Endothelial cell of umbilical vein (primary cell): ENCODE data around the gene KLF1. TPM values are rescaled to one million over a fixed set of nuclear protein-coding genes. Genes with fewer than 3 reads are reported as not detected.

ENCODE experiments used
- BruUV-seq: library from RNA; stranded (reverse); fragments of 400-500 nt; replicated peaks from 2 replicates; lab custom pipeline; 2021; lab: Mats Ljungman, UMichigan
- CTCF ChIA-PET: fragments of 300-600, 350-600 bp; sonication (Branson Sonifier 250); formaldehyde crosslinking; loops from one replicate; lab custom pipeline; 2021; ENCODE audit warnings: antibody characterized with exemption, inconsistent platforms; lab: Charles Lee
- POLR2A ChIA-PET: fragments of 300-600, 350-600 bp; sonication (Branson Sonifier 250); formaldehyde crosslinking; loops from one replicate; lab custom pipeline; 2021; ENCODE audit warnings: antibody characterized with exemption, inconsistent platforms; lab: Charles Lee
- DNase-seq: peaks from one replicate; pipeline ENCODE4 v3.0.0-alpha.2; 2011; ENCODE audit warnings: low read depth, low spot score
- FAIRE-seq: peaks from 2 replicates; lab custom pipeline; 2011; peaks lifted over from hg19 to GRCh38; lab: Jason Lieb, UNC
- H2AFZ ChIP-seq: 2 replicates; pipeline ENCODE4 v1.6.0; 2012; ENCODE audit warnings: low read depth, low read length, control low read depth, inconsistent platforms
- H3K27ac ChIP-seq: 2 replicates; pipeline ENCODE4 v1.5.1; 2011; ENCODE audit warnings: low read depth, mild to moderate bottlenecking, control low read depth, low read length, moderate library complexity; ENCODE audit not compliant: insufficient read depth
- H3K27me3 ChIP-seq, 2 experiments: 2 replicates each; pipeline versions ENCODE4 v1.6.0 to v1.6.1; 2011; ENCODE audit warnings: low read length in 2 of 2, mixed read lengths in 1 of 2; ENCODE audit not compliant: control insufficient read depth in 2 of 2, insufficient read depth in 2 of 2
- H3K36me3 ChIP-seq, 2 experiments: 2 replicates in 1 of 2; 3 replicates in 1 of 2; pipeline ENCODE4 v1.5.1; 2011; ENCODE audit warnings: low read length in 2 of 2, mild to moderate bottlenecking in 1 of 2, moderate library complexity in 1 of 2; ENCODE audit not compliant: control insufficient read depth in 2 of 2, insufficient read depth in 2 of 2; ENCODE audit errors: extremely low read depth in 1 of 2
- H3K4me1 ChIP-seq: 3 replicates; pipeline ENCODE4 v1.5.1; 2011; ENCODE audit warnings: mild to moderate bottlenecking, low read length; ENCODE audit not compliant: control insufficient read depth, insufficient read depth; ENCODE audit errors: extremely low read depth
- H3K4me2 ChIP-seq: 2 replicates; pipeline ENCODE4 v1.6.1; 2011; ENCODE audit warnings: low read length, control low read depth, mixed read lengths; ENCODE audit not compliant: insufficient read depth
- H3K4me3 ChIP-seq, 3 experiments: fragments of 200-600 bp in 1 of 3; sonication (generic), shearing (Covaris generic) in 1 of 3; replicated peaks in 1 of 3; 2 replicates each; pipeline ENCODE4 v1.5.1; 2011 to 2016; ENCODE audit warnings: control low read depth in 3 of 3, low read length in 3 of 3, mild to moderate bottlenecking in 2 of 3, inconsistent platforms in 1 of 3, low read depth in 1 of 3, moderate library complexity in 1 of 3; ENCODE audit not compliant: insufficient read depth in 1 of 3
- H3K79me2 ChIP-seq: 2 replicates; pipeline ENCODE4 v1.6.0; 2012; ENCODE audit warnings: low read length, inconsistent platforms; ENCODE audit not compliant: control insufficient read depth, insufficient read depth
- H3K9ac ChIP-seq: replicated peaks from 2 replicates; pipeline ENCODE3; 2011; ENCODE audit warnings: low read length, control low read depth; ENCODE audit not compliant: insufficient read depth; ENCODE audit errors: extremely low read depth
- H3K9me1 ChIP-seq: replicated peaks from 3 replicates; pipeline ENCODE4 v1.6.0; 2011; ENCODE audit warnings: mild to moderate bottlenecking, low read length; ENCODE audit not compliant: control insufficient read depth, insufficient read depth; ENCODE audit errors: extremely low read depth
- H3K9me3 ChIP-seq: replicated peaks from 2 replicates; pipeline ENCODE4 v1.5.1; 2012; ENCODE audit warnings: low read length, inconsistent platforms; ENCODE audit not compliant: control insufficient read depth, insufficient read depth
- H4K20me1 ChIP-seq: replicated peaks from 2 replicates; pipeline ENCODE3; 2011; ENCODE audit warnings: mild to moderate bottlenecking, low read length; ENCODE audit not compliant: control insufficient read depth, insufficient read depth; ENCODE audit errors: extremely low read depth
- EZH2 ChIP-seq: IDR thresholded peaks from 2 replicates; pipeline ENCODE4 v1.6.1; 2012; ENCODE audit warnings: borderline replicate concordance, low read depth, mild to moderate bottlenecking, moderate library complexity, low read length, inconsistent platforms; ENCODE audit not compliant: severe bottlenecking
- FOS ChIP-seq: IDR thresholded peaks from 2 replicates; pipeline ENCODE4 v1.6.1; 2011; ENCODE audit warnings: mild to moderate bottlenecking, low read length, moderate library complexity, borderline replicate concordance; ENCODE audit not compliant: insufficient read depth
- GATA2 ChIP-seq: IDR thresholded peaks from 2 replicates; pipeline ENCODE4 v1.7.0; 2011; ENCODE audit warnings: low read depth, mild to moderate bottlenecking, moderate library complexity, mixed read lengths, low read length; ENCODE audit not compliant: insufficient read length, insufficient read depth
- JUN ChIP-seq: IDR thresholded peaks from 2 replicates; pipeline ENCODE4 v1.6.1; 2011; ENCODE audit warnings: borderline replicate concordance, low read depth; ENCODE audit not compliant: insufficient read length, insufficient read depth
- MAX ChIP-seq: IDR thresholded peaks from 2 replicates; pipeline ENCODE4 v1.6.1; 2011; ENCODE audit not compliant: insufficient read depth, insufficient read length
- MYC ChIP-seq: IDR thresholded peaks from one replicate; pipeline ENCODE4 v1.6.1; 2011; ENCODE audit warnings: mild to moderate bottlenecking, low read depth, low read length
- POLR2A ChIP-seq: IDR thresholded peaks from 2 replicates; pipeline ENCODE4 v1.6.1; 2012; ENCODE audit warnings: low read depth, mild to moderate bottlenecking, control low read depth, low read length
- POLR2AphosphoS5 ChIP-seq: IDR thresholded peaks from 2 replicates; pipeline ENCODE4 v1.6.1; 2012; ENCODE audit warnings: low read depth, mild to moderate bottlenecking, control low read depth, low read length, moderate library complexity; ENCODE audit not compliant: insufficient read depth
- dilution Hi-C: fragments of 300-500 bp; cut with MboI; formaldehyde crosslinking; loops from one replicate; pipeline ENCODE4 v1.15.0; 2019; ENCODE audit warnings: low sequenced_read_pairs; ENCODE audit not compliant: extremely low pct_ligation_motif_present
- intact Hi-C: fragments of 100-400 bp; cut with micrococcal nuclease; formaldehyde crosslinking; loops from one replicate; pipeline ENCODE4 v1.10.0; 2022
- polyA plus RNA-seq, 4 experiments: library from polyadenylated mRNA; depleted of rRNA in 3 of 4; stranded (reverse) in 3 of 4; unstranded in 1 of 4; fragments of >200 nt; gene quantifications; 2 replicates each; pipeline versions ENCODE4 v1.2.1 to v1.2.3, GENCODE V29; 2011 to 2012; ENCODE audit warnings: missing spikeins in 1 of 4
- total RNA-seq: library from RNA; stranded (reverse); gene quantifications from 2 replicates; pipeline ENCODE4 v1.2.3, GENCODE V29; 2021
- TF ChIP-seq, protein P1 (sequence below), 2 donors: IDR thresholded peaks; 1 replicate in 1 of 2; 2 replicates in 1 of 2; pipeline ENCODE4 v1.5.1; 2011; ENCODE audit warnings: low read length in 2 of 2, mild to moderate bottlenecking in 2 of 2, moderate library complexity in 2 of 2, control low read depth in 1 of 2, inconsistent platforms in 1 of 2, low read depth in 1 of 2; ENCODE audit not compliant: insufficient read depth in 1 of 2; ENCODE audit errors: extremely low read depth in 1 of 2

The KLF1 gene
- total and polyA plus RNA-seq, 2 donors (not counting 3 experiments of a cell fraction or from before 2014, with no cell fraction given) = not detected

- dilution Hi-C loops = no loop called here
- H3K9ac ChIP-seq = peak overlapping the region; percentile 61
- TSS peak; percentile 19 for BruUV-seq
- no peaks in the 10 kb centered on the region for H3K79me2 ChIP-seq
- intact Hi-C loops = loop anchor here (2.0 kb wide), 1 partner anchor 47 kb away; the partner anchor contains the start of gene CALR
- H3K4me1 ChIP-seq = peaks cover 10% of the 10 kb centered on the region
- H3K9me3 ChIP-seq = no peaks in the 10 kb centered on the region
- ChIA-PET CTCF (interaction anchor here (0.8 to 2.1 kb wide), 6 partner anchors 10 to 74 kb away, joined by 3 to 12 read pairs (median 4); partner anchors contain the start of genes DNASE2 and FARSA), POLR2A (interaction anchor here (0.5 to 1.1 kb wide), 3 partner anchors 10 to 204 kb away, joined by 3 to 8 read pairs (median 4); no protein-coding TSS in a partner anchor)
- H4K20me1 ChIP-seq = no peaks in the 10 kb centered on the region
- peaks cover 0 to 5% of the 10 kb centered on the region in 2 experiments for H3K36me3 ChIP-seq
- FAIRE-seq = no peak
- peak overlapping the region; percentile 97 for H2AFZ ChIP-seq
- DNase-seq = no peak
- H3K27me3 ChIP-seq = peaks cover 0 to 2% of the 10 kb centered on the region in 2 experiments
- peak overlapping the region; percentile 86 for H3K4me2 ChIP-seq
- H3K4me3 ChIP-seq = peak overlapping the region; percentile 40 to 79 (median 68)
- H3K9me1 ChIP-seq = no peaks in the 10 kb centered on the region
- TF ChIP-seq, protein P1, sequence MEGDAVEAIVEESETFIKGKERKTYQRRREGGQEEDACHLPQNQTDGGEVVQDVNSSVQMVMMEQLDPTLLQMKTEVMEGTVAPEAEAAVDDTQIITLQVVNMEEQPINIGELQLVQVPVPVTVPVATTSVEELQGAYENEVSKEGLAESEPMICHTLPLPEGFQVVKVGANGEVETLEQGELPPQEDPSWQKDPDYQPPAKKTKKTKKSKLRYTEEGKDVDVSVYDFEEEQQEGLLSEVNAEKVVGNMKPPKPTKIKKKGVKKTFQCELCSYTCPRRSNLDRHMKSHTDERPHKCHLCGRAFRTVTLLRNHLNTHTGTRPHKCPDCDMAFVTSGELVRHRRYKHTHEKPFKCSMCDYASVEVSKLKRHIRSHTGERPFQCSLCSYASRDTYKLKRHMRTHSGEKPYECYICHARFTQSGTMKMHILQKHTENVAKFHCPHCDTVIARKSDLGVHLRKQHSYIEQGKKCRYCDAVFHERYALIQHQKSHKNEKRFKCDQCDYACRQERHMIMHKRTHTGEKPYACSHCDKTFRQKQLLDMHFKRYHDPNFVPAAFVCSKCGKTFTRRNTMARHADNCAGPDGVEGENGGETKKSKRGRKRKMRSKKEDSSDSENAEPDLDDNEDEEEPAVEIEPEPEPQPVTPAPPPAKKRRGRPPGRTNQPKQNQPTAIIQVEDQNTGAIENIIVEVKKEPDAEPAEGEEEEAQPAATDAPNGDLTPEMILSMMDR (IDR thresholded peaks at IDR 0.05; ENCODE audit: extremely low read depth in 1 of 2, insufficient read depth in 1 of 2, low read depth in 1 of 2, low read length in 2 of 2) = no peak
- TF ChIP-seq FOS (no peak), GATA2 (no peak), MYC (no peak), MAX (no peak), JUN (no peak), EZH2 (no peak), POLR2AphosphoS5 (no peak), POLR2A (no peak)
- H3K27ac ChIP-seq = no peak overlapping the region
Measured at GRCh38 chr19:12891553-12892021, 4.6 kb upstream of the KLF1 start.
